Activated B cell treated with CpG ODN at 0.5 μM for 24 hours (primary cell): ENCODE measurements around the gene JUNB. TPM values are rescaled to one million over a fixed set of nuclear protein-coding genes. Genes with fewer than 3 reads are reported as not detected.
A peak's percentile ranks its signal among the peaks of the same experiment; 100 is the strongest.

Experiments
- ATAC-seq: fragments of 200-7000 bp; cut with Tn5 transposase; one replicate; pipeline ENCODE4 v1.10.0; 2021; ENCODE audit warnings: low read depth, mild to moderate bottlenecking, moderate library complexity
- CTCF ChIA-PET: fragments of 350-600 bp; sonication (Branson Sonifier 250); formaldehyde crosslinking; loops from one replicate; lab custom pipeline; 2021; ENCODE audit warnings: antibody characterized with exemption; lab: Charles Lee
- POLR2A ChIA-PET: fragments of 350-600 bp; sonication (Branson Sonifier 250); formaldehyde crosslinking; loops from one replicate; lab custom pipeline; 2021; ENCODE audit warnings: antibody characterized with exemption; lab: Charles Lee
- DNase-seq: peaks from one replicate; pipeline ENCODE4 v3.0.0; 2022
- H3K27ac Mint-ChIP-seq: one replicate; pipeline ENCODE4 v1.8.0; 2020; ENCODE audit warnings: mixed read lengths
- H3K27me3 Mint-ChIP-seq: one replicate; pipeline ENCODE4 v1.8.0; 2021; ENCODE audit warnings: mixed read lengths
- H3K36me3 Mint-ChIP-seq: one replicate; pipeline ENCODE4 v1.8.0; 2021; ENCODE audit warnings: low read depth, mixed read lengths
- H3K4me1 Mint-ChIP-seq: one replicate; pipeline ENCODE4 v1.8.0; 2021; ENCODE audit warnings: mixed read lengths
- H3K4me3 Mint-ChIP-seq: one replicate; pipeline ENCODE4 v1.8.0; 2020; ENCODE audit warnings: mild to moderate bottlenecking, mixed read lengths
- H3K9me3 Mint-ChIP-seq: one replicate; pipeline ENCODE4 v1.8.0; 2020; ENCODE audit warnings: mixed read lengths
- intact Hi-C: fragments of 100-400 bp; cut with micrococcal nuclease; formaldehyde crosslinking; loops from one replicate; pipeline ENCODE4 v1.15.1; 2024
- total RNA-seq: library from RNA; stranded (reverse); gene quantifications from 2 replicates; pipeline ENCODE4 v1.2.3, GENCODE V29; 2022
- TF ChIP-seq, protein P1 (sequence below): fragments of 200-600 bp; IDR thresholded peaks from one replicate; pipeline ENCODE4 v1.8.0; 2022; ENCODE audit warnings: antibody characterized with exemption, mild to moderate bottlenecking

Gene JUNB
- total RNA-seq, 1 donor from 2014 or later, result 132 TPM

DNA sequence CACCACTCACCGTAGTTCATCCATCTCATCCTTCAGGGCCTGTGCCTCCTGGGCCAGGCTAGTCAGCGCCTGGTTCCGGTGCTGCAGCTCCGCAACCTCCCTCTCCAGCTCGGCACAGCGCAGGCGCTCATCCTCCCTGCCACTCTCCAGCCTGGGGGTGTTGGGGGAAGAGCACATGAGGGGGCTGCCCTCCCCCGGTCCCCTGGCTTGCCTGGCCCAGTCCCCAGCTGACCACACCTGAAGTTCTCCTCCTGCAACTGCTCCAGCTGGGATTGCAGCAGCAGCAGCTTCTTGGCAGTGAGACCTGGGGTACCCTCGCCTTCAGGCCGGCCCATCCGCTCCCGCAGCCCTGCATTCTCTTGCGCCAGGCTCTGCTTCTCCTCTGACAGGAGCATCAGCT lies 20.4 kb upstream of the JUNB start:
- no peak overlapping the region for H3K4me3 Mint-ChIP-seq
- TF ChIP-seq, protein P1, sequence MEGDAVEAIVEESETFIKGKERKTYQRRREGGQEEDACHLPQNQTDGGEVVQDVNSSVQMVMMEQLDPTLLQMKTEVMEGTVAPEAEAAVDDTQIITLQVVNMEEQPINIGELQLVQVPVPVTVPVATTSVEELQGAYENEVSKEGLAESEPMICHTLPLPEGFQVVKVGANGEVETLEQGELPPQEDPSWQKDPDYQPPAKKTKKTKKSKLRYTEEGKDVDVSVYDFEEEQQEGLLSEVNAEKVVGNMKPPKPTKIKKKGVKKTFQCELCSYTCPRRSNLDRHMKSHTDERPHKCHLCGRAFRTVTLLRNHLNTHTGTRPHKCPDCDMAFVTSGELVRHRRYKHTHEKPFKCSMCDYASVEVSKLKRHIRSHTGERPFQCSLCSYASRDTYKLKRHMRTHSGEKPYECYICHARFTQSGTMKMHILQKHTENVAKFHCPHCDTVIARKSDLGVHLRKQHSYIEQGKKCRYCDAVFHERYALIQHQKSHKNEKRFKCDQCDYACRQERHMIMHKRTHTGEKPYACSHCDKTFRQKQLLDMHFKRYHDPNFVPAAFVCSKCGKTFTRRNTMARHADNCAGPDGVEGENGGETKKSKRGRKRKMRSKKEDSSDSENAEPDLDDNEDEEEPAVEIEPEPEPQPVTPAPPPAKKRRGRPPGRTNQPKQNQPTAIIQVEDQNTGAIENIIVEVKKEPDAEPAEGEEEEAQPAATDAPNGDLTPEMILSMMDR, result no peak
- CTCF ChIA-PET, result interaction anchor here (0.9 to 9.1 kb wide), 2 partner anchors 9 to 25 kb away, joined by 3 to 278 read pairs; partner anchors contain the start of gene JUNB
- no peak for ATAC-seq
- H3K27me3 Mint-ChIP-seq, result no peaks in the 10 kb centered on the region
- DNase-seq, result no peak
- no peak overlapping the region for H3K27ac Mint-ChIP-seq
- peaks cover 22% of the 10 kb centered on the region for H3K4me1 Mint-ChIP-seq
- intact Hi-C loops, result no loop called here
- no peaks in the 10 kb centered on the region for H3K36me3 Mint-ChIP-seq
- no peaks in the 10 kb centered on the region for H3K9me3 Mint-ChIP-seq
- POLR2A ChIA-PET, result interaction anchor here (7.4 kb wide), 1 partner anchor 23 kb away, joined by 80 read pairs; the partner anchor contains the start of gene JUNB

DNA sequence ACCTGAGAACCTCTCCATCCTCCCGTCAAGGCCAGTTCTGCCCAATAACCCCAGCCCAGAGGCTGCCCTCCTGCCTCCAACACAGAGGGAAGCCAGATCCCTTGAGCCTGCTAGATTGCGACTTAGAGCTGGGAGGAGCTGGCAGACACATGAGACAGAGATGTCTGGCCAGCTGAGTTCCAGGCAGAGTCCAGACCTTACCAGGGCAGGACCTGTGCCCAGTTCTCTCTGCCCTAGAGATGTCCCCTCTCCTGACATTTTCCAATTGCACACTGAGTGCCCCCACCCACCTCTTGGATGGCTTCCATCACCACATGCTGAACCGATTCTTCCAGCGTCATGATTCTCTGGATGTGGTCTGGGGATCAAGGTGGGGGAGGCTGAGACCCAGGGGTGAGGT lies 19.0 kb upstream of the JUNB start:
- DNase-seq, result no peak
- ChIA-PET CTCF (interaction anchor here (9.1 kb wide), 1 partner anchor 23 kb away, joined by 278 read pairs; the partner anchor contains the start of gene JUNB), POLR2A (interaction anchor here (0.5 to 12.7 kb wide), 2 partner anchors 20 to 118 kb away, joined by 3 to 909 read pairs; partner anchors contain the start of gene JUNB)
- Mint-ChIP-seq H3K27ac (no peak overlapping the region), H3K4me1 (peaks cover 21% of the 10 kb centered on the region), H3K36me3 (no peaks in the 10 kb centered on the region), H3K27me3 (no peaks in the 10 kb centered on the region), H3K9me3 (no peaks in the 10 kb centered on the region), H3K4me3 (no peak overlapping the region)
- ATAC-seq, result no peak
- intact Hi-C loops, result no loop called here
- TF ChIP-seq, protein P1, result no peak

DNA sequence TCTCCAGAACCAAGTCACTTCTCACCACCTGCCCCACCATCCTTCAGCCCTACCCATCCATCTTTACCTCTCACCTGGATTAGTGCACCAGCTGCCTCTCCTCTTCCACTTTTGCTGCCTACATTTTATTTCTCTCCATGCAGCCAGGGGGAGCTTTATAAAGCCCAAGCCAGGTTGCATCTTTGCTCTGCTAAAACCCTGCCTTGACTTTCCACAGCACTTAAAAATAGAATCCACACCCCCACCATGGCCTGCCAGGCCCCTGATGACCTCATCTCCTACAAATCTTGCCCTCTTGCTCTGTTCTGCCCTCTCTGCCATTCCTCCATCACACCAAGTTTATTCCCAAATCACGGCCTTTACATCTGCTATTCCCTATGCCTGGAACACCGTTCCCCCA lies 17.7 kb upstream of the JUNB start:
- Mint-ChIP-seq H3K9me3 (no peaks in the 10 kb centered on the region), H3K4me3 (peak overlapping the region; percentile 20), H3K4me1 (peaks cover 28% of the 10 kb centered on the region), H3K27ac (no peak overlapping the region), H3K27me3 (no peaks in the 10 kb centered on the region), H3K36me3 (no peaks in the 10 kb centered on the region)
- TF ChIP-seq, protein P1, result no peak
- ATAC-seq, result no peak
- ChIA-PET CTCF (interaction anchor here (1.1 to 9.1 kb wide), 5 partner anchors 9 to 64 kb away, joined by 3 to 278 read pairs (median 4); partner anchors contain the start of gene JUNB), POLR2A (interaction anchor here (0.9 to 12.7 kb wide), 3 partner anchors 16 to 77 kb away, joined by 4 to 909 read pairs (median 5); partner anchors contain the start of genes FBXW9 and JUNB)
- intact Hi-C loops, result no loop called here
- no peak for DNase-seq

DNA sequence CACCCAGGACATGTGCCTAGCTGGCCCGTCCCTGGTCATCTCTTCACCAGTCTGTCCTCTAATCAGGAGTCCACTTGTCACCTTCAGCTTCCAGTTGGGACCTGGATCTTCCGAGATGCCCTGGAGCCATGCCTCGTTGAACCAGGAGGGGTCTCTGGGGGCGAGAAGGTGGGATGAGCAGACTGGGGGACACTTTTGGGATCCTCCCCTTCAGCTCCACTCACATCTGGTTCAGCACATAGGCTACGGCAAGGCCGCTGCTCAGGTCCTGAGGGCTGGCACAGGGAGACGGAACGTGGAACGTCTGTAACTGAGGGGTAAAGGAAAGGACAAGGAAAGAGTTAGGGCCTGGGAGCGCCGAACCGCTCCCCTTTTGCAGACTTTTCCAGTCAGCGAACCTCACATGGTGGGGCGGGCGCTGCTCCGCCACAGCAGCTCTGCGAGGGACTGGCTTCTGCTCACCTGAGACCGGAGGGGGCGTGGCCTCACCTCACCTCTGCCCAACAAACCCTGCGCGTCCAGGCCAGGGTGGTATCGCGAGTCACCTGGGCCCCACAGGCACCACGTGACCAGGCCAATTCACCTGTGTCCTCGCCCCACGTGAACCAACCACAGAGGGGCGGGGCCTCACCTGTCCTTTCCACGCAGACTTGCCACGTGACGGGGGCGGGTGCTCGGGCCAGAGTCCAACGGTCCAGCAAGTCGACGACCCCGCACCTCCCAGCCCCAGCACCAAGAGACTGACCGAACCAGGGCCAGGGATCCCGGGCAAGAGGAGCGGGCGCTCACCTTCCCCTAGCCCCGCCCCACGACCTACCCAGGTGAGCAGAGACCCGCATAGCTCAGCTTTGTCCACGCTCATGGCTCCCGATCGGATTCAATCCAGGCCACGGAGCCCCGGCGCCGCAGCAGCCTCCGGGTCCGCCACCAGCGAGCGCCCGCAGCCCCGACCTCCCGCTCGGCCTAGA lies 16.4 kb upstream of the JUNB start, which contains the start of gene HOOK2:
TSS of gene HOOK2 (minus strand) at position 965 of the 968 bp plus-strand sequence. CDS start at position 862, 103 bp downstream.
- TF ChIP-seq, protein P1, result no peak
- intact Hi-C loops, result no loop called here

More for the DNA sequence above, 16.4 kb upstream of the JUNB start, which contains the start of gene HOOK2:
- peaks cover 37% of the 10 kb centered on the region for H3K4me1 Mint-ChIP-seq
- H3K9me3 Mint-ChIP-seq, result no peaks in the 10 kb centered on the region
- peak within 1 kb of the TSS; percentile 73 for H3K27ac Mint-ChIP-seq
- H3K36me3 Mint-ChIP-seq, result no peaks in the 10 kb centered on the region
- no peaks in the 10 kb centered on the region for H3K27me3 Mint-ChIP-seq
- DNase-seq, result no peak
- no peak for ATAC-seq
- peak within 1 kb of the TSS; percentile 80 for H3K4me3 Mint-ChIP-seq
- POLR2A ChIA-PET, result interaction anchor here (1.0 to 12.7 kb wide), 4 partner anchors 17 to 52 kb away, joined by 3 to 909 read pairs (median 5); partner anchors contain the start of genes JUNB and RNASEH2A
- CTCF ChIA-PET, result interaction anchor here (1.3 to 9.1 kb wide), 2 partner anchors 9 to 21 kb away, joined by 9 to 278 read pairs; partner anchors contain the start of gene JUNB
